AML-193 (cell line): ENCODE data around the gene ZCCHC8.
"Not testable (repeated sequence)": the region's sequence is repeated elsewhere in the genome, so short reads cannot be mapped to it uniquely, and the experiment has no call there.

ENCODE experiments used
- DNase-seq, 2 experiments: peaks; one replicate each; lab custom pipeline; 2025; lab: John Stamatoyannopoulos, UW

The ZCCHC8 gene

GRCh38 chr12:122508163-122508562 is 7.4 kb upstream of the ZCCHC8 start:
- no peak for DNase-seq

DNA sequence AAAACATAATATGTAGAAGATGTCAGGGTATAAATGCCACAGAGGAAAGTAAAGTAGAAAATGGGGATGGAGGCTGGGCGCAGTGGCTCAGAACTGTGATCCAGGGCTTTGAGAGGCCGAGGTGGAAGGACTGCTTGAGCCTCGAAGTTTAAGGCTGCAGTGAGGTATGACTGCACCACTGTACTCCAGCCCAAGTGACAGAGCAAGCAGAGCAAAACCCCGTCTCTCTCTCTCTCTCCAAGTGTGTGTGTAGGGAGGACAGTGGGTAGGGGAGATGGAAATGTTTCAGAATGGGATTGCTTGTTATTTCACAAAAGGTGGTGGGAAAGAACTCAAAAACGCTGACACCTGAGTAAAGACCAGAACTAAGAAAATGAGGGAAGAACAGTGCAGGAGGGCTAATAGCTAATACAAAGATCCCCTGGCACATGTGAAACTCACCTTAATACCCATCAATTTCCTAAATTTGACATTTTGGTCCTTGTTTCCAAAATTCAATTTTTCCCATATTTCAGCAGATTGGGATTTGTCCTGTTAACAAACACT is 5.7 kb upstream of the ZCCHC8 start:
- no peak for DNase-seq

DNA sequence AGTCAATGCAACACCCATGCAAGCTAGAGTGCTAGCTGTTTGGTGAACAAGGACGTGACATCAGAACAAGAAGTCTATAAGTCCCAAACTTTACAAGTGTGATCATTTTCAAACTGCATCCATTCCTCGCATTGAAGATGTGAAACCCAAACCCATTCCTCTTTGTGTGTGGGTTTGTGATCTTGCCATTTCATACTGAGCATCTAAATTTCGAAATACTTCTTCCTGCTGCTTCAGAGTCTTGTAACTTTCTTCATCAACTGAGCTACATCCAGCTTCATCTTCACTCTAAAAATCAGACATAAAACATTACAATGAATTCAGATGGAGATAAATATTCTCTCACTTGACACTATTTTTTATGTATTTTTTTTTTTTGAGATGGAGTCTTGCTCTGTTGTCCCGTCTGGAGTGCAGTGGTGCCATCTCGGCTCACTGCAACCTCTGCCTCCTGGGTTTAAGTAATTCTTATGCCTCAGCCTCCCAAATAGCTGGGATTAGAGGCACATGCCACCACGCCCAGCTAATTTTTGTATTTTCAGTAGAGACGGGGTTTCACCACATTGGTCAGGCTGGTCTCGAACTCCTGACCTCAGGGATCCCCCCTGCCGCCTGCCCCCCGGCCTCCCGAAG is 4.8 kb upstream of the ZCCHC8 start:
- peak; percentile 41 to 51 for DNase-seq

GRCh38 chr12:122503783-122504590 is 3.3 kb upstream of the ZCCHC8 start:
- no peak for DNase-seq

GRCh38 chr12:122503147-122503751 is 2.5 kb upstream of the ZCCHC8 start:
- DNase-seq, result no peak

GRCh38 chr12:122501489-122501989 is 807 bp upstream of the ZCCHC8 start:
- peak; percentile 25 to 43 for DNase-seq

GRCh38 chr12:122499991-122500684 is 594 bp downstream of the ZCCHC8 start:
- peak; percentile 34 to 48 for DNase-seq

- DNase-seq, result no peak
These were observed 5.5 kb downstream of the ZCCHC8 start for GRCh38 chr12:122495258-122495657.

DNA sequence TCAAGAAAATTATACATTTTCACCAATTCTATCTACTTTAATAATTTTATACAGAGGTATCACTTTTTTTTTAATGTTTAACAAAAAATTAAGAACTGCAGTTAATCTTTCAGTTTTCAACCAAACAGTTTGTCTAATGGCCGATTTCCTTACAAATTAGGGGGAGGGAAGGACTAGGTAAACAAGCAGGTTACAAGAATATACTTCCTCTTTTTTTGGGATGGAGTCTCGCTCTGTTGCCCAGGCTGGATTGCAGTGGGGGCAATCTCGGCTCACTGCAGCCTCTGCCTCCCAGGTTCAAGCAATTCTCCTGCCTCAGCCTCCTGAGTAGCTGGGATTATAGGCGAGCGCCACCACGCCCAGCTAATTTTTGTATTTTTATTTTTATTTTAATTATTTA is 7.5 kb downstream of the ZCCHC8 start:
- not testable (repeated sequence) for DNase-seq

- no peak for DNase-seq
These were observed 8.7 kb downstream of the ZCCHC8 start for GRCh38 chr12:122491991-122492390.

GRCh38 chr12:122489038-122489437 is 11.7 kb downstream of the ZCCHC8 start:
- DNase-seq, result no peak

DNA sequence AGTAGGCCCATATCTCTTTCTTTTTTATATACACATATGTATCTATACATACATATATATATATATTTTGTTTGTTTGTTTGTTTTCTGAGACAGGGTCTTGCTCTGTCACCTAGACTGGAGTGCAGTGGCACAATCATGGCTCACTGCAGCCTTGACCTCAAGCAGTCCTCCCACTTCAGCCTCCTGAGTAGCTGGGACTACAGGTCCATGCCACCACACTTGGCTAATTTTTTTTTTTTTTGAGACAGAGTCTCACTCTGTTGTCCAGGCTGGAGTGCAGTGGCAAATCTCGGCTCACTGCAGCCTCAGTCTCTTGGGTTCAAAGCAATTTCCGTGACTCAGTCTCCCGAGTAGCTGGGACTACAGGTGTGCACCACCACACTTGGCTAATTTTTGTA is 12.9 kb downstream of the ZCCHC8 start:
- not testable (repeated sequence) for DNase-seq

- no peak for DNase-seq
These were observed 13.8 kb downstream of the ZCCHC8 start for GRCh38 chr12:122486805-122487426.

DNA sequence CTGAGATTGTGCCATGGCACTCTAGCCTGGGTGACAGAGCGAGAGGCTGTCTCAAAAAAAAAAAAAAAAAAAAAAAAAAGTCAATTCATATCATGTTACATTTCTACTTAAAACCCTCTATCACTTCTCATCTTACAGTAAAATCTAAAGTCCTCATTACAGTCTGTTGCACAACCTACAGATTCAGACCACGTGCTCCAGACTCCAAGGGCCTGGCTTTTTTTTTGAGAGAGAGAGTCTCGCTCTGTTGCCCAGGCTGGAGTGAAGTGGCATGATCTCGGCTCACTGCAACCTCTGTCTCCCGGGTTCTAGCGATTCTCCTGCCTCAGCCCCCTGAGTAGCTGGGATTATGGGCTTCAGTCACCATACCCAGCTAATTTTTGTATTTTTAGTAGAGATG is 14.4 kb downstream of the ZCCHC8 start:
- not testable (repeated sequence) for DNase-seq

DNA sequence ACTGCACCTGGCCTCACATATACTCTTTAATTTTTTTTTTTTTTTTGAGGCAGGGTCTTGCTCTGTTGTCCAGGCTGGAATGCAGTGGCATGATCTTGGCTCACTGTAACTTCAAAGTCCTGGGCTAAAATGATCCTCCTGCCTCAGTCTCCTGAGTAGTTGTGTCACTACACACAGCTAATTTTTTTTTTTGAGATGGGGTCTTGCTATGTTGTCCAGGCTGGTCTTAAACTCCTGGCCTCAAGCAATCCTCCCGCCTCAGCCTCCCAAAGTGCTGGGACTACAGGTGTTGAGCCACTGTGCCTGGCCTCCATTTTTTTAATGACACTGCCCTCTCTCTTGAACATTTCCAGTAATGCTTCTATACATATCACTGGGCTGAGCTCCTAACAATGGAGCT is 16.3 kb downstream of the ZCCHC8 start:
- DNase-seq, result not testable (repeated sequence)

DNA sequence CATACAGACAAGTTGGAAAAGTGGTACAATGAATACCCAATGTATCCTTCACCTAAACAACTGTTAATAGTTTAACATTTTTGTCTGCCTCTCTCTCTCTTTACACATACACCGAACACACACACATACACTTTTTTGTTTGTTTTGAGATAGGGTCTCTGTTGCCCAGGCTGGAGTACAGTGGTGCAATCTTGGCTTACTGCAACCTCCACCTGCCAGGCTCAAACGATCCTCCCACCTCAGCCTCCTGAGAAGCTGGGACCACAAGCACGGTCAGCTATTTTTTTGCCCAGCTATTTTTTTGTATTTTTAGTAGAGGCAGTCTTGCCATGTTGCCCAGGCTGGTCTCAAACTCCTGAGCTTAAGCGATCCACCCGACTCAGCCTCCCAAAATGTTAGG is 16.8 kb downstream of the ZCCHC8 start:
- no peak for DNase-seq

- no peak for DNase-seq
These were observed 18.9 kb downstream of the ZCCHC8 start for GRCh38 chr12:122481861-122482260.

- DNase-seq, result no peak
These were observed 20.0 kb downstream of the ZCCHC8 start for GRCh38 chr12:122480753-122481152.

DNA sequence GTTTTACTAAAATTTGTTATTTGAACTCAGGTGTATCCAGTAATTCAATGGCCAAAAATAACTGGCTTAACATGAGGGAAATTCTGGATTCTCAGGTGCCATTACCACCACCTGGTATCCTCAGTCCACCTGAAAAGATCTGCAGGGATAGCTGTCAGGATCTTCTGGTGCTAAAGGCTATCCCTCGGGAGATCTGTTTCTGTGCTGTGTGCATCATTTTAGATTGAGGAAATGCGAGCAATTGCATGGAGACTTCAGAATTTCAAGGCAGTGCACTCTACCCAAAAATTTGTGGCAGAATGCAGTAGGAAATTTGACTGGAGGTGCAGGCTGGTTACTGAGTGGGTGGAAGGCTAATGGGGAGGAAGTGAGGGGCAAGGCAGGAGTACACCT is 26.4 kb downstream of the ZCCHC8 start:
- no peak for DNase-seq

DNA sequence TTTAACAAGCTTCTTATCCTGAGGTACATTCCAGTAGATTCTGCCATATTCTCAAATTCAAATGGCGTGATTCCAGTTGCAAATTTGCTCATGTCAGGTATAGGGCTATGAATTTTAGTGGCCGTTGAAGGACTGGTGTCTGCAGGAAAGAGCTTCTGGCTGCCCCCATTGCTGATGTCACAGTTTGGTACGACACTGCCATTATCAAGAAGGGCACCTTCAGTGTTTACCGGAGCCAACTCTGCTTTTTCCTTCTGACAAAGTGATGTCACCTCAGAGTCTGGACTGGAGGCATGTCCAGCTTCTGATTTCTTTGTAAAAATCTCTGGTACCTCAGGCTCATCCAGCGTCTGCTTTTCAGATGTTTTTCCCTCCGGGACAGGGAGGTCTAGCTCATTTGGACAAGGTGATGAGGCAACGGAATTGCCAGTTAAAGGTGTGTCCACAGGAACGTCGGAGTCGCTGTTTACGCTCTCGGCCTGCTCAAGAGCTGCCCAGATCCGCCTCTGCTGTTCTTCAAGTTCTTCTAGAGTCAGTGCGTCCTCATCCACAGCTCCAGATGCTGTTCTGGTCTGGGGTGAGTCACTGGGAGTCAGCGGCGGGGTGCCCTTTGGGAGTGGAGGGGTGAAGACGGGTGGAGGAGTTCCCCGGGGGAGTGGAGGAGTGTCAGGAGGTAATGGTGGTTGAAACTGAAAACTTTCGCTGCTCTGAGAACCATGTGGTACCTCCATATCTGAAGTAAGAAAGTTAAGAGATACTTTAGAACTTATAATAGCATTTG is 27.0 kb downstream of the ZCCHC8 start:
- DNase-seq, result no peak
